ENCODE results near the gene DDAH2. TPM values are rescaled to one million over a fixed set of nuclear protein-coding genes. Genes with fewer than 3 reads are reported as not detected.
A peak's percentile ranks its signal among the peaks of the same experiment; 100 is the strongest.
"Not testable (repeated sequence)": the region's sequence is repeated elsewhere in the genome, so short reads cannot be mapped to it uniquely, and the experiment has no call there.

The DDAH2 gene
- total RNA-seq, 1 donor from 2014 or later = 108 TPM

DNA sequence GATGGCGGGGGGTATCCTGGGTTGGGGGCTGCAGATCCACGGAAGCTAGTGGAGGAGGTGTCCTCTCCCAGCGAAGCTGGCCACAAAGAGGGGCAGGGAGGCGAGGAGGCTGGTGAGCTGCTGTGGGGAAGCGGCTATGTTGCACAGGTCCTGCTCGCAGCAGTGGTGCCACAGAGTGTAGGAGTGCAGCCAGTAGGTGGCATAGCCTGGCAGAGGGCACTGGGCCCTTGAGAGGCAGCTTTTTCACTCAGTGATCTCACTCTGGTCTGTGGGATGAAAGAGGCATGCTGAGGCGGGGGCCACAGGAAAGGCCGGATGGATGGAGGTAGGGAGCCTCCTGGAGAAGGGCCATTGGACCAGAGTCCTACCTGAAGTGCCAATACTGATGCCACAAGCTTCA, 16.8 kb downstream of the DDAH2 start:
- no peak for DNase-seq (ENCODE audit: extremely low spot score in 2 of 2)
- no peaks in the 10 kb centered on the region for H3K9me3 ChIP-seq
- H3K27me3 ChIP-seq = no peaks in the 10 kb centered on the region
- H3K36me3 ChIP-seq = no peaks in the 10 kb centered on the region
- peaks cover 14% of the 10 kb centered on the region for H3K4me1 ChIP-seq
- H3K4me3 ChIP-seq = no peak overlapping the region
- H3K27ac ChIP-seq = no peak overlapping the region
- TF ChIP-seq, protein P1, sequence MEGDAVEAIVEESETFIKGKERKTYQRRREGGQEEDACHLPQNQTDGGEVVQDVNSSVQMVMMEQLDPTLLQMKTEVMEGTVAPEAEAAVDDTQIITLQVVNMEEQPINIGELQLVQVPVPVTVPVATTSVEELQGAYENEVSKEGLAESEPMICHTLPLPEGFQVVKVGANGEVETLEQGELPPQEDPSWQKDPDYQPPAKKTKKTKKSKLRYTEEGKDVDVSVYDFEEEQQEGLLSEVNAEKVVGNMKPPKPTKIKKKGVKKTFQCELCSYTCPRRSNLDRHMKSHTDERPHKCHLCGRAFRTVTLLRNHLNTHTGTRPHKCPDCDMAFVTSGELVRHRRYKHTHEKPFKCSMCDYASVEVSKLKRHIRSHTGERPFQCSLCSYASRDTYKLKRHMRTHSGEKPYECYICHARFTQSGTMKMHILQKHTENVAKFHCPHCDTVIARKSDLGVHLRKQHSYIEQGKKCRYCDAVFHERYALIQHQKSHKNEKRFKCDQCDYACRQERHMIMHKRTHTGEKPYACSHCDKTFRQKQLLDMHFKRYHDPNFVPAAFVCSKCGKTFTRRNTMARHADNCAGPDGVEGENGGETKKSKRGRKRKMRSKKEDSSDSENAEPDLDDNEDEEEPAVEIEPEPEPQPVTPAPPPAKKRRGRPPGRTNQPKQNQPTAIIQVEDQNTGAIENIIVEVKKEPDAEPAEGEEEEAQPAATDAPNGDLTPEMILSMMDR (IDR thresholded peaks at IDR 0.05) = no peak
- TF ChIP-seq POLR2A (IDR thresholded peaks at IDR 0.05) (no peak), POLR2AphosphoS5 (IDR thresholded peaks at IDR 0.05; ENCODE audit: insufficient read depth in 1 of 2, low read depth in 1 of 2) (no peak)
- intact Hi-C loops (cut with DNase I) = no loop called here

DNA sequence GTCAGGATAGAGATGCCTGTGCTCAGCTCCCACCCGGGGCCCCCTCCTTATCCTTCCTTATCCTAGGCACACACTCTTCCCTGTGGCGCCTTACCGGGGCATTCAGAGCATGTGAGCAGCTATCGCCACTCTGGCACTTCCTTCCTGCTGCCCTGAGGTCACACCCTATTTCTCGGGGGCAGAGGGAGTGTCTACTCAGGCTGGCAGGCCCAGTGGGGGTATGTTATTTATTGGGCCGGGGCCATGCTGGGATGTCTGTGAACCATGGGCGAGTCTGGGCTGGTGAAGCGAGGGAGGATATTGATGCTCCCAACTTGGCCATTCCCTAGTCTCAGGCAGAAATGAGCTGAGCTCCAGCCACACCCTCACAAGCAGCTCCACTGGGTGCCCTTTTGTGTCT, 17.9 kb downstream of the DDAH2 start:
- intact Hi-C loops (cut with DNase I) = no loop called here

DNA sequence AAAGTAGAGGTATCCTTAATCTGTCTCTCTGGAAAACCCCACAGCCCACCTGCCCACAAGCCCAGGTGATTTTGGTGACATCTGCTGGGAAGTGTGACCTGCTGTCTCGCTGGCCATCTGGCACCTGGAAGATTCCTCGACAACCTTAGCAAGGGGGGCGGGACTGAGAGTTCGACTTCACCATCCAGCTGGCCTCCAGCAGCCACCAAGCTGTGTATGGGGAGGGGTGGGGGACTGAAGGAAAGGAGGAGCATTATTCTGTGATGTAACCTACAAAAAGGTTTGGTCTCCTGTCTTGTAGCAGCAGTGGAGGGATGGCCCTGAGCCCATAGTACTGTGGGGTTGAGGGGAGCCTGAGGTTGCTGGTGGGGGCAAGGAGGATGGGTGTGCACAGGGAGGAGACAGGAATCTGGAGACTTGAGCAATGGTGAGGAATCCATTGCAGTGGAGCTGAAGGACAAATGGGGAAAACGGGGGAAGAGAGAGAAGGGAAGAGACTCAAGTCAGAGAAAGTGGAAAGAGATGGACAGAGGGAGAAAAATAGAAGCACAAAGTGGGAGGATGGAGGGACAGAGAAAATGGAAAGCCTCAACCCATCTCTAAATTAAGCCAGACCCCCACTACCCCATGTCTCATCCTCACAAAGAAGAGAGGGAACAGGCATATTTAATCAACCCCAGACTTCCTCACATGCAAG, 18.4 kb downstream of the DDAH2 start:
- Histone ChIP-seq H3K4me1 (peaks cover 14% of the 10 kb centered on the region), H3K4me3 (no peak overlapping the region), H3K27ac (no peak overlapping the region), H3K9me3 (no peaks in the 10 kb centered on the region), H3K27me3 (no peaks in the 10 kb centered on the region), H3K36me3 (no peaks in the 10 kb centered on the region)
- DNase-seq (ENCODE audit: extremely low spot score in 2 of 2) = no peak
- TF ChIP-seq, protein P1 (IDR thresholded peaks at IDR 0.05) = no peak
- TF ChIP-seq POLR2AphosphoS5 (IDR thresholded peaks at IDR 0.05; ENCODE audit: insufficient read depth in 1 of 2, low read depth in 1 of 2) = no peak
- TF ChIP-seq POLR2A (IDR thresholded peaks at IDR 0.05) = no peak
- intact Hi-C loops (cut with DNase I) = no loop called here

More for the DNA sequence above, 17.9 kb downstream of the DDAH2 start:
- Histone ChIP-seq H3K9me3 (no peaks in the 10 kb centered on the region), H3K27ac (no peak overlapping the region), H3K36me3 (no peaks in the 10 kb centered on the region), H3K27me3 (no peaks in the 10 kb centered on the region), H3K4me3 (no peak overlapping the region), H3K4me1 (peaks cover 14% of the 10 kb centered on the region)
- TF ChIP-seq POLR2A (IDR thresholded peaks at IDR 0.05) = no peak
- peak in 1 of 2 donors; percentile 25 for TF ChIP-seq POLR2AphosphoS5 (IDR thresholded peaks at IDR 0.05; ENCODE audit: insufficient read depth in 1 of 2, low read depth in 1 of 2)
- TF ChIP-seq, protein P1 (IDR thresholded peaks at IDR 0.05) = no peak
- DNase-seq (ENCODE audit: extremely low spot score in 2 of 2) = no peak

DNA sequence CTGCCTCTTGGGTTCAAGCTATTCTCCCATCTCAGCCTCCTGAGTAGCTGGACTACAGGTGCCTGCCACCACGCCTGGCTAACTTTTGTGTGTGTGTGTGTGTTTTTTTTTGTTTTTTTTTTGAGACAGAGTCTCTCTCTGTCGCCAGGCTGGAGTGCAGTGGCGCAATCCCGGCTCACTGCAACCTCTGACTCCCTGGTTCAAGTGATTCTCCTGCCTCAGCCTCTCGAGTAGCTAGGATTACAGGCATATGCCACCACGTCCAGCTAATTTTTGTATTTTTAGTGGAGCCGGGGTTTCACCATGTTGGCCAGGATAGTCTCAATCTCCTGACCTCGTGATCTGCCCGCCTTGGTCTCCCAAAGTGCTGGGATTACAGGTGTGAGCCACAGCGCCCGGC, 19.9 kb downstream of the DDAH2 start:
- H3K4me3 ChIP-seq; DNase-seq (ENCODE audit: extremely low spot score in 2 of 2); H3K36me3 ChIP-seq; H3K9me3 ChIP-seq; H3K27me3 ChIP-seq; intact Hi-C loops (cut with DNase I); H3K27ac ChIP-seq: not testable (repeated sequence)
- peaks cover 10% of the 10 kb centered on the region for H3K4me1 ChIP-seq

DNA sequence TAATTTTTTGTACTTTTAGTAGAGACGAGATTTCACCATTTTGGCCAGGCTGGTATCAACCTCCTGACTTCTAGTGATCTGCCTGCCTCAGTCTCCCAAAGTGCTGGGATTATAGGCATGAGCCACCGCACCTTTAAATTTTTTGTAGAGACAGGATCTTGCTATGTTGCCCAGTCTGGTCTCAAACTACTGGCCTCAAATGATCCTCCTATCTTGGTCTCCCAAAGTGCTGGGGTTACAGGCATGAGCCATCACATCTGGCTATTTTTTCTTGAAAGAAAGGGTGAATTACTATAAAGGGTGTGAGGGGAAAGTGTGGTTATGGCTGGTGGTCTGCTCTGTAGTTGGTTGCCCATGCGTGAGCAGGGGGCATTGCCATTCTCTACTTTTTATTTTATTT, 20.9 kb downstream of the DDAH2 start:
- intact Hi-C loops (cut with DNase I) = no loop called here
- no peaks in the 10 kb centered on the region for H3K36me3 ChIP-seq
- no peak overlapping the region for H3K27ac ChIP-seq
- H3K4me3 ChIP-seq = no peak overlapping the region
- peaks cover 13% of the 10 kb centered on the region for H3K4me1 ChIP-seq
- no peak for DNase-seq (ENCODE audit: extremely low spot score in 2 of 2)
- TF ChIP-seq, protein P1 (IDR thresholded peaks at IDR 0.05) = no peak
- no peak for TF ChIP-seq POLR2AphosphoS5 (IDR thresholded peaks at IDR 0.05; ENCODE audit: insufficient read depth in 1 of 2, low read depth in 1 of 2)
- no peak for TF ChIP-seq POLR2A (IDR thresholded peaks at IDR 0.05)
- H3K9me3 ChIP-seq = no peaks in the 10 kb centered on the region
- H3K27me3 ChIP-seq = no peaks in the 10 kb centered on the region

All from vagina (tissue), 2 donors.